Parathyroid adenoma (tissue), 2 donors: ENCODE data around the gene FOXJ3.

Experiments used
- H2AFZ ChIP-seq: fragments of 300-600 bp; sonication (generic); one replicate; pipeline ENCODE4 v1.7.0; 2017; ENCODE audit warnings: antibody characterized with exemption, mild to moderate bottlenecking
- H3K27ac ChIP-seq: fragments of 300-600 bp; sonication (generic); one replicate; pipeline ENCODE4 v1.7.0; 2017
- H3K27me3 ChIP-seq: fragments of 300-600 bp; sonication (generic); one replicate; pipeline ENCODE4 v1.7.0; 2017; ENCODE audit warnings: low read length; ENCODE audit not compliant: control insufficient read depth, insufficient read depth
- H3K36me3 ChIP-seq: fragments of 300-600 bp; sonication (generic); one replicate; pipeline ENCODE4 v1.7.0; 2017; ENCODE audit warnings: low read length; ENCODE audit not compliant: control insufficient read depth, insufficient read depth
- H3K4me1 ChIP-seq: fragments of 300-600 bp; sonication (generic); one replicate; pipeline ENCODE4 v1.7.0; 2017; ENCODE audit warnings: control low read depth
- H3K4me2 ChIP-seq: fragments of 300-600 bp; sonication (generic); one replicate; pipeline ENCODE4 v1.7.0; 2017; ENCODE audit warnings: low read length
- H3K4me3 ChIP-seq: fragments of 300-600 bp; sonication (generic); one replicate; pipeline ENCODE4 v1.7.0; 2017; ENCODE audit warnings: low read depth, low read length
- H3K79me2 ChIP-seq: fragments of 300-600 bp; sonication (generic); one replicate; pipeline ENCODE4 v1.7.0; 2017; ENCODE audit warnings: control low read depth
- H3K9ac ChIP-seq: fragments of 300-600 bp; sonication (generic); one replicate; pipeline ENCODE4 v1.7.0; 2017; ENCODE audit warnings: mild to moderate bottlenecking
- H3K9me3 ChIP-seq: fragments of 300-600 bp; sonication (generic); one replicate; pipeline ENCODE4 v1.7.0; 2017; ENCODE audit warnings: low read length; ENCODE audit not compliant: control insufficient read depth
- CTCF ChIP-seq: fragments of 300-600 bp; sonication (generic); IDR thresholded peaks from one replicate; pipeline ENCODE4 v1.7.0; 2017; ENCODE audit warnings: antibody characterized with exemption, mild to moderate bottlenecking
- donor health status: primary hyperparathyroidism.

The FOXJ3 gene

GRCh38 chr1:42335050-42335808 is at the start of gene FOXJ3:
Gene FOXJ3, minus strand, starts transcription at chr1:42335235. Its CDS starts 24,142 bp downstream, at chr1:42311093.
- no peak for TF ChIP-seq CTCF
- peak within 1 kb of the TSS; percentile 77 for H3K4me3 ChIP-seq
- H3K9me3 ChIP-seq: no peaks in the 10 kb centered on the region
- H3K4me1 ChIP-seq: peaks cover 4% of the 10 kb centered on the region
- H3K27ac ChIP-seq: peak within 1 kb of the TSS; percentile 81
- H3K4me2 ChIP-seq: peak within 1 kb of the TSS; percentile 93
- H3K27me3 ChIP-seq: no peaks in the 10 kb centered on the region
- peak within 1 kb of the TSS; percentile 53 for H3K9ac ChIP-seq
- H3K79me2 ChIP-seq: peaks cover 24% of the 10 kb centered on the region
- H2AFZ ChIP-seq: peak within 1 kb of the TSS; percentile 89
- no peaks in the 10 kb centered on the region for H3K36me3 ChIP-seq

GRCh38 chr1:42381280-42381673 is 46.2 kb upstream of the FOXJ3 start:
- no peaks in the 10 kb centered on the region for H3K27me3 ChIP-seq
- no peak overlapping the region for H3K27ac ChIP-seq
- TF ChIP-seq CTCF: no peak

GRCh38 chr1:42380586-42381279 is 45.7 kb upstream of the FOXJ3 start, which contains the start of gene RIMKLA:
Gene RIMKLA, plus strand, starts transcription at chr1:42380792. Its CDS starts 143 bp downstream, at chr1:42380935.
- Histone ChIP-seq H3K9me3 (no peaks in the 10 kb centered on the region), H3K36me3 (no peaks in the 10 kb centered on the region), H3K4me3 (peak within 1 kb of the TSS; percentile 56), H3K4me1 (peaks cover 2% of the 10 kb centered on the region), H3K27ac (no peak within 1 kb of the TSS), H2AFZ (peak within 1 kb of the TSS; percentile 91), H3K4me2 (peak within 1 kb of the TSS; percentile 80), H3K79me2 (no peaks in the 10 kb centered on the region), H3K27me3 (no peaks in the 10 kb centered on the region), H3K9ac (no peak within 1 kb of the TSS)
- TF ChIP-seq CTCF: no peak

More at GRCh38 chr1:42381280-42381673, 46.2 kb upstream of the FOXJ3 start:
- Histone ChIP-seq H3K9me3 (no peaks in the 10 kb centered on the region), H3K9ac (no peak overlapping the region), H3K36me3 (no peaks in the 10 kb centered on the region), H3K4me1 (peaks cover 2% of the 10 kb centered on the region), H3K4me2 (peak overlapping the region; percentile 73), H2AFZ (peak overlapping the region; percentile 91), H3K79me2 (no peaks in the 10 kb centered on the region), H3K4me3 (peak overlapping the region; percentile 56)

GRCh38 chr1:42379794-42380585 is 45.0 kb upstream of the FOXJ3 start:
- H3K4me1 ChIP-seq: peaks cover 2% of the 10 kb centered on the region
- no peaks in the 10 kb centered on the region for H3K36me3 ChIP-seq
- H3K9me3 ChIP-seq: no peaks in the 10 kb centered on the region
- peak overlapping the region; percentile 55 for H3K4me3 ChIP-seq
- peak overlapping the region; percentile 80 for H3K4me2 ChIP-seq
- H3K27me3 ChIP-seq: no peaks in the 10 kb centered on the region
- H3K27ac ChIP-seq: no peak overlapping the region
- H3K9ac ChIP-seq: no peak overlapping the region
- no peaks in the 10 kb centered on the region for H3K79me2 ChIP-seq
- H2AFZ ChIP-seq: peak overlapping the region; percentile 50
- no peak for TF ChIP-seq CTCF
